ENCODE results near the gene GCM1. TPM values are rescaled to one million over a fixed set of nuclear protein-coding genes. Genes with fewer than 3 reads are reported as not detected.

GCM1 gene
- polyA plus RNA-seq, 1 experiment, result not detected

- no peak for DNase-seq (ENCODE audit: low read depth, low spot score)
- ChIA-PET CTCF (no interaction called here), POLR2A (no interaction called here)
- no peaks in the 10 kb centered on the region for H3K9me3 ChIP-seq (ENCODE audit: control insufficient read depth, insufficient read depth, low read length)
- peaks cover 11% of the 10 kb centered on the region for H3K27me3 ChIP-seq (ENCODE audit: control insufficient read depth, insufficient read depth, low read length)
- H3K27ac ChIP-seq (ENCODE audit: low read depth, low read length), result no peak overlapping the region
- TF ChIP-seq CTCF (IDR thresholded peaks at IDR 0.05; ENCODE audit: low read depth, low read length), result no peak
- H3K4me3 ChIP-seq (ENCODE audit: low read depth, low read length), result no peak overlapping the region
Measured at GRCh38 chr6:53112404-53112803, 36.2 kb downstream of the GCM1 start.

DNA sequence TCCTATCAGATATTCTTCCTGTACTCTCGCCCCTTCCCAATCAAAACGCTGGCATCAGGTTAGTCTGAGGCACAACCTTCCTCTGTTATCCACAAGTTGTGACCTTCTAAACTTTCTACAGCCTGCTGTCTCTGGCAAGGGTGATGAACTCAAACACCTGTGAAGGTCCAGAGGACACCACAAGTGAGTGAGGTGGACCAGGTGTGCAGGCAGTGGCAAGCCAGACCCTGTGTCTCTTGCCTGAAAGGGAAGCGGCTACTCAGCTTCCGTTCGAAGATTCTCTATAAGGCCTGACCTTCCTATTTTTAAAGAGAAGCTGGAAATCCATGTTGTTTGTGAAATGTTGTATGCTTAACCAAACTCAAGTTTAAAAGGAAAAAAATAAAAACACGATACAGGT is 36.8 kb downstream of the GCM1 start:
- peaks cover 11% of the 10 kb centered on the region for H3K27me3 ChIP-seq (ENCODE audit: control insufficient read depth, insufficient read depth, low read length)
- no peak overlapping the region for H3K4me3 ChIP-seq (ENCODE audit: low read depth, low read length)
- ChIA-PET POLR2A (no interaction called here), CTCF (no interaction called here)
- no peak for DNase-seq (ENCODE audit: low read depth, low spot score)
- TF ChIP-seq CTCF (IDR thresholded peaks at IDR 0.05; ENCODE audit: low read depth, low read length), result no peak
- no peaks in the 10 kb centered on the region for H3K9me3 ChIP-seq (ENCODE audit: control insufficient read depth, insufficient read depth, low read length)
- H3K27ac ChIP-seq (ENCODE audit: low read depth, low read length), result no peak overlapping the region

- DNase-seq (ENCODE audit: low read depth, low spot score), result no peak
- ChIA-PET CTCF (no interaction called here), POLR2A (no interaction called here)
- H3K27ac ChIP-seq (ENCODE audit: low read depth, low read length), result no peak overlapping the region
- H3K9me3 ChIP-seq (ENCODE audit: control insufficient read depth, insufficient read depth, low read length), result no peaks in the 10 kb centered on the region
- TF ChIP-seq CTCF (IDR thresholded peaks at IDR 0.05; ENCODE audit: low read depth, low read length), result no peak
- H3K4me3 ChIP-seq (ENCODE audit: low read depth, low read length), result no peak overlapping the region
- H3K27me3 ChIP-seq (ENCODE audit: control insufficient read depth, insufficient read depth, low read length), result peaks cover 3% of the 10 kb centered on the region
Measured at GRCh38 chr6:53109612-53110011, 39.0 kb downstream of the GCM1 start.

DNA sequence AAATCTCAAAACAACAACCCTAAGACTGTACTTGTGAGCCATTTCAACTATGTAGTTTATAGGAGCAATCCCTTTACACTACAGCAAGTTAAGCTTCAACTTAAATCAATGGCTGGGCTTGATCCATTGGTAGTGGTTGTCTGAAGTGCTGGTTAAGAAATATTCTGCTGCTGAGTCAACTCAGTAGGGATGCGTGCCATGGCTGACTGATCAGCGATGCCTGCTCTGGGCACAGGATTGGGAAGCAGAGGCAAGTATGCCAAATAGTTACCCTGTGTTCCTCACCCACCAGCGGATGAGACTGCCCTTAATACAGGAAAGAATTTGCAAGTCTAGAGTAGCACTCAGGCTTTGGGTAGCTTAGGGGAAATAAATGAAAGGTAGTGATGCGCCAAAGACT is 41.5 kb downstream of the GCM1 start:
- H3K27me3 ChIP-seq (ENCODE audit: control insufficient read depth, insufficient read depth, low read length), result no peaks in the 10 kb centered on the region
- no peak for TF ChIP-seq CTCF (IDR thresholded peaks at IDR 0.05; ENCODE audit: low read depth, low read length)
- no peak overlapping the region for H3K4me3 ChIP-seq (ENCODE audit: low read depth, low read length)
- ChIA-PET CTCF (no interaction called here), POLR2A (no interaction called here)
- DNase-seq (ENCODE audit: low read depth, low spot score), result no peak
- H3K27ac ChIP-seq (ENCODE audit: low read depth, low read length), result no peak overlapping the region
- no peaks in the 10 kb centered on the region for H3K9me3 ChIP-seq (ENCODE audit: control insufficient read depth, insufficient read depth, low read length)

GRCh38 chr6:53104916-53105315 is 43.7 kb downstream of the GCM1 start:
- Histone ChIP-seq H3K9me3 (ENCODE audit: control insufficient read depth, insufficient read depth, low read length) (no peaks in the 10 kb centered on the region), H3K27ac (ENCODE audit: low read depth, low read length) (no peak overlapping the region), H3K27me3 (ENCODE audit: control insufficient read depth, insufficient read depth, low read length) (no peaks in the 10 kb centered on the region), H3K4me3 (ENCODE audit: low read depth, low read length) (no peak overlapping the region)
- TF ChIP-seq CTCF (IDR thresholded peaks at IDR 0.05; ENCODE audit: low read depth, low read length), result no peak
- DNase-seq (ENCODE audit: low read depth, low spot score), result no peak
- CTCF ChIA-PET, result no interaction called here
- POLR2A ChIA-PET, result no interaction called here
